Activated T-cell treated with anti-CD3 and anti-CD28 coated beads for 48 hours (primary cell): ENCODE data around the gene LGALS9.

ENCODE experiments used
- DNase-seq: peaks from one replicate; pipeline ENCODE4 v3.0.0-alpha.2; 2020; ENCODE audit warnings: low read depth

The LGALS9 gene

GRCh38 chr17:27630607-27631410, at the start of gene LGALS9:
TSS of gene LGALS9 (plus strand) at chr17:27631188. CDS start at chr17:27631266, 78 bp downstream.
- DNase-seq: no peak

- DNase-seq: no peak
These were observed 48.3 kb upstream of the LGALS9 start for GRCh38 chr17:27582696-27583095.

DNA sequence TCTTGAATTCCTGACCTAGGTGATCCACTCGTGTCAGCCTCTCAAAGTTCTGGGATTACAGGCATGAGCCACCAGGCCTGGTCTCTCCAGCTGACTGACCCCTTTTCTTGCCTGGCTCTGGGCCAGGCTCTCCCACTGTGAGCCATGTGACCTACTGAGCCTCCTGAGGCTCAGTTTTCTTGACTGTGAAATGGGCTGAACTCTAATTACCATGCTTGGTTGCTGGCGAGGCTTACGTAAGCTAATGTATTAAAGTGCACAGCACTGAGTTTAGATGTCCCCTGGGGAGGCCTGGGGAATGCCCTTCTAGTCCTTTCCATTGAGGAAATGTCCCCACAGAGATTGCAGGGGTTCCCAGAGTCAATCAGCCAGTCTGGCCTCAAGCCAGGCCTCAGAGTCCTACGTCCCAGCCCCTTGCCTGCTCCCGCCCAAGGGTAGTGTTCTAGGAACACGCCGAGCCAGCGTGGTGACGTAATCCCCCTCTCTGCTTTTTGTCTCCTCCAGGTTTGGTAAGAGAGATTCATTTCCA, 45.8 kb upstream of the LGALS9 start:
- DNase-seq: no peak

DNA sequence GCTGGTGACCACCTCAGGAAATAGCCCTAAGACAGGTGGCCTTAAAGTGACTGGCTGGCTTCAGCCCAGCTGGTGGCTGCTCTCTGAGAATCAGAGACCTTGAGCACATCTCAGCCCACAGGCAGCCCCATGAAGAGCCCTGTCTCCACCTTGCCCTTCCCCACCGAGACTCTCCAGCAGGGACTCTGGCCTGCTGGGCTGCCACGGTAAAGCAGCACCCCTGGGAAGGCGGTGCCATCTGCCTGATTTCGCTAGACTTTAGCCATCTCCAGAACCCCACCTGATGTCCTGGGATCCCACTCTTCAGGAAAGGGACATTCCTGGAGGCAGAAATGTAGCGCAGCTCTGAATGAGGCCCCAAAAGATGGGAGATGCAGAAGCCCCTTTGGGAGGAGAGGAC, 45.2 kb upstream of the LGALS9 start:
- DNase-seq: no peak

- DNase-seq: no peak
These were observed 44.7 kb upstream of the LGALS9 start for GRCh38 chr17:27586203-27586721.

GRCh38 chr17:27588354-27588753, 42.6 kb upstream of the LGALS9 start:
- no peak for DNase-seq

- DNase-seq: no peak
These were observed 40.1 kb upstream of the LGALS9 start for GRCh38 chr17:27590864-27591263.

DNA sequence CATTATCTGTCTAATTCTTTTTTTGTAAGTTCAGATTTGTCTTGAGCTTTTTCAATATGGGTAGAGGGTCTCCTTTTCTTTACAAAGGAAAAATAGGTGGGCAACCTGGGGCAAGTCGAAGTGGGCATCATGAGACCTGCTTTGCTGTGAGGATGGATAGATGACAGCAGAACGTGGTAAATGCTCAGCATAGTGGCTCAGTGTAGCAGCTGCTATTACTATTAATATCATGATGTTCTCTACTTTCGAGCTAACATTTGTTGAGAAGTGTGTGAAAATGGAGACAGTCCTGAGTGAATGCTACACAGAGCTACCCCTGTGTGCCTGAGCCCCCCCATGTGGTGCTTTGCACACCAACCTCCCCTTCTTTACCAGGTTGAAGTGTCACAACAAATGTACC, 39.0 kb upstream of the LGALS9 start:
- no peak for DNase-seq

- DNase-seq: no peak
These were observed 37.6 kb upstream of the LGALS9 start for GRCh38 chr17:27593232-27593856.

DNA sequence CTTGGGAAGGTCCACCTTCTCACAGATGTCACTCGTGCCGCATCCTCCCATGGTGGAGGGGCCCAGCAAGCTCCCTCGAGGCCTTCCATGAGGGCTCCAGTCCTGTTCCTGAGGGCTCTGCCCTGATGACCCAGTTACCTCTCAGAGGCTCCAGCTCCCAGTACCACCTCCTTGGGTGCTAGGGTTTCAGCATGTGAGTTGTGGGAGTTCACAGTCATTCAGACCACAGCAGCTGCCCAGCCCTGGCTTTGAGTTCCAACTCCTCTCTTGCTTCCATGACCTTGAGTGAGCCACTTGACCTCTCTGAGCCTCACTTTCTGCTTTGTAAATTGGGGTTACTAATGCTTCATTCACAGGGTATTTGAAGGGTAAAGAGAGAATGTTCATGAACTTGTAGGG, 37.1 kb upstream of the LGALS9 start:
- no peak for DNase-seq

DNA sequence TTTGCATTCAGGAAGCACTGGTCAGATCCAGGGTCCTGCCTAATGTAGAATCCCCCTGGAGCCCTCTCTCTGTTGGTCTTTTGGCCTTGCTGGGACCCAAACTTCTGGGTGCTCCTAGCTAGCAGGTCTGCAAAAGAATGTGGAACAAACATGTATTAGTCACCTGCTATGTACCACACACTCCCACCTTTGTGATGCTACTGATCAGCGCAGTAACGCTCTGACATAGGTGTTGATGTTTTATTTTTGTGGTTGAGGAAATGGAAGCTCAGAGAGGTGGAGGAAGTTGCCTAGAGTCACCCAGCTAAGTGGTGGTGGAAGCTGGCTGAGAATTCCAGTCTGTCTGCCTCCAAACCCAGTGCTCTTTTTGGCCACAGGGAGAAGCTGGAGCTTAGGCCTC, 35.8 kb upstream of the LGALS9 start:
- no peak for DNase-seq

DNA sequence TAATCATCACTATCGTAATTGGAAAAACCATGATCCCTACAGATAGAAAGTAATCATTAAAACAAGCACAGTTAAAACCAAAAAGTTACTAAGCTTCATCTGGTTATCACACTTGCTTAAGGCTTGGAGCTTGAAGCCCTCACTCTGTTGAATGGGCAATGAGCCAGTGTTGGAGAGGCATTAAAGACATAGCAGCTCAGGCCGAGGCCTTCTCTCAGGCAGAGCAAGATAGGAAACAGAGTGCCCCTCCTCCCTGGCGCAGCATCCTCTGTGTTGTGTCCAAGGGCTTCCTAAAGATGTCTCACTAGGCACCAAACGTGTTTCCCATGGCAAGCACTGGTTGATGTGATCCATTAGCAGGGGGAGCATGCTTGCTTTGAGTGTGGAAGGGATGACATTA, 34.9 kb upstream of the LGALS9 start:
- no peak for DNase-seq

- no peak for DNase-seq
These were observed 34.3 kb upstream of the LGALS9 start for GRCh38 chr17:27596566-27597187.

GRCh38 chr17:27597188-27597580, 33.8 kb upstream of the LGALS9 start:
- DNase-seq: no peak

DNA sequence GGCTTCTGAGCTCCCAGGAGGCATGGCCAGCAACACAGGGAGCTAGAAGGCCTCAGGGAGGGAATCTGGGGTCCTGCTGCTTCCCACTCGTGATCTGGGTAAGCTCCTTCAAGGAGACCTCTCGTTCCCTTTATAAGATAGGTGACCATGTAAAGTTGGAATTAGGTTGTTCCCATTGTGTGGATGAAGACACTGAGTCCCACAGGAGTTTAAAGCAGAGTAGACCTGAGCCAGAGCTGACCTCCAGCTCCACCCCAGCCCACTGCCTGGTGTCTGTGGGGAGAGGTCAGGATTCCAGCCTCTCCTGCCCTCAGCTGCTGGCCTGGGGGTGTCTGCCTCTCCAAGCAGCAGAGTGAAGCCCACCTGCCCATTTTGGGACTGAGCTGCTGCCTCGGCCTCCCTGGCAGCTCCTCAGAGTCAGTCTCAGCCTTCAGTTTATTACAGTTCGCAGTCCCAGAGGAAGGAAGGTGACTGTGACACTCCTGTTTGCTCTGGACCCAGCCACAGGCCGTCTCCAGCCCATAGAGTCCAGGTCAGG, 33.1 kb upstream of the LGALS9 start:
- no peak for DNase-seq

- no peak for DNase-seq
These were observed 32.5 kb upstream of the LGALS9 start for GRCh38 chr17:27598337-27599050.

GRCh38 chr17:27600471-27600870, 30.5 kb upstream of the LGALS9 start:
- DNase-seq: no peak

GRCh38 chr17:27601069-27601974, 29.7 kb upstream of the LGALS9 start:
- DNase-seq: peak; percentile 68

DNA sequence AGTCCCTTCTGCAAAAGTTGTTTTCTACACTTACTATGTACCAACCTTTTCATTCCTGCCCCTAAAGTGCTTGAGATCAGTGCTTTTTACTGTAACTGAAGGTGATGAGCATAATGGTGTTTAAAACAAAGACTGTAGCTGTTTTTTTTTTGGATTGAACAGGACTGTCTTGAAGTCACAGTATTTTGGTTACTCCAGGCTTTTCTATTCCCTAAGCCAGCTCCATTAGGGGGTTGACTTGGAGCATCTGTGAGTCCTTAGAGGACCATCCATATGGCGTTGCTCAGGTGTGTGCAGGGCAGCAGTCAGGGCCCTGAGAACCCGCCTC, 29.0 kb upstream of the LGALS9 start:
- DNase-seq: no peak

DNA sequence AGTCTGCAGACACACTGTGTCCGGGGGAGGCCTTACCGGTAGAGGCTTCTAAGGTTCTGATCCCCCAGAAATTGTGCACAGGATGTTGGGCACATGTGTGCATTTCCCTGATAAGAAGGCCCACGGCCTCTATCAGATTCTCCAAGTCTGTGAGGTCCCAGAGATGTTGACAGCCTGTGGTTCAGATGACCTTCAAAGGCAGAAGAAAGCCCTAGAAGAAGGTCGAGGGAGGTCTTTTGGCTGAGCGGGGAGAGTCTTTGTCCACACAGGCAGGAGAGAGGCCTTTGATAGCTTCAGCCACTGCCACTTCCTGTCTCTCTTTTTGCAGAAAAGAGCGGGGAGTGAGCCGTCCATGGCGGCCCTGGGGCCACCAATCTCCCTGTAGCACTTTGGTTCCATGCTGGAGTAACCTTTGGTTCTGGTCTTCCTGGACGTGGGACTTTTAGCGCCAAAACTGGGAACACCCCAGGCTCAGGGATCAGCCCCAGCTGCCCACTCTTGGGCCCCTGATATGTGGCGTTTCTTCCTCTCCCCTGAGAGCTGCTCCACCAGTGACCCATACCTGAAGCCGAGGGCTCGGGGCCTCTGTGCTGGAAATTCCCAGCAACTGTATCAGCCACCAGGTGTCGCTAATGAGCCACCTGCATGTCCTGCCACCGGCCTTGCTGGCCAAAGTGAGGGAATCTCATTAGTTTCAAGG, 28.1 kb upstream of the LGALS9 start:
- DNase-seq: peak; percentile 66
